Tibial nerve (tissue), 3 donors: ENCODE measurements around the gene LRP8.

Experiments
- EP300 ChIP-seq, 2 donors: sonication (generic); formaldehyde crosslinking; IDR thresholded peaks; one replicate each; pipeline ENCODE4 v1.6.1; 2017; ENCODE audit warnings: antibody characterized with exemption in 2 of 2, mild to moderate bottlenecking in 1 of 2
- POLR2A ChIP-seq, 2 donors: fragments of 450-650 bp; IDR thresholded peaks; one replicate each; pipeline ENCODE4 v1.6.1; 2017; ENCODE audit warnings: antibody characterized with exemption in 2 of 2, mild to moderate bottlenecking in 2 of 2, moderate library complexity in 2 of 2

DNA sequence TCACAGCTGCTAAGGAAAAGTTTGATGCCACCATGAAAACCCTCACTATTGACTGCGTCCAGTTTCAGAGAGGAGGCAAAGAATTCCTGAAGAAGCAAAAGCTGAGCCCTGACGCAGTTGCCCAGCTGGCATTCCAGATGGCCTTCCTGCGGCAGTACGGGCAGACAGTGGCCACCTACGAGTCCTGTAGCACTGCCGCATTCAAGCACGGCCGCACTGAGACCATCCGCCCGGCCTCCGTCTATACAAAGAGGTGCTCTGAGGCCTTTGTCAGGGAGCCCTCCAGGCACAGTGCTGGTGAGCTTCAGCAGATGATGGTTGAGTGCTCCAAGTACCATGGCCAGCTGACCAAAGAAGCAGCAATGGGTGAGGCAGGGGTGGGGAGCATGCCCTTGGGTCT is 116.9 kb downstream of the LRP8 start:
- TF ChIP-seq POLR2A (IDR thresholded peaks at IDR 0.05) (no peak), EP300 (IDR thresholded peaks at IDR 0.05) (no peak)
